AG09319 (cell line): ENCODE data around the gene GRAMD1B.

Experiments
- DNase-seq: peaks from one replicate; pipeline ENCODE4 v3.0.0-alpha.2; 2010; ENCODE audit warnings: low read depth; ENCODE audit errors: extremely low read depth
- TF ChIP-seq, protein P1 (sequence below): IDR thresholded peaks from 2 replicates; pipeline ENCODE4 v1.5.1; 2011; ENCODE audit warnings: low read depth, mild to moderate bottlenecking, inconsistent platforms, low read length, moderate library complexity

GRAMD1B gene

DNA sequence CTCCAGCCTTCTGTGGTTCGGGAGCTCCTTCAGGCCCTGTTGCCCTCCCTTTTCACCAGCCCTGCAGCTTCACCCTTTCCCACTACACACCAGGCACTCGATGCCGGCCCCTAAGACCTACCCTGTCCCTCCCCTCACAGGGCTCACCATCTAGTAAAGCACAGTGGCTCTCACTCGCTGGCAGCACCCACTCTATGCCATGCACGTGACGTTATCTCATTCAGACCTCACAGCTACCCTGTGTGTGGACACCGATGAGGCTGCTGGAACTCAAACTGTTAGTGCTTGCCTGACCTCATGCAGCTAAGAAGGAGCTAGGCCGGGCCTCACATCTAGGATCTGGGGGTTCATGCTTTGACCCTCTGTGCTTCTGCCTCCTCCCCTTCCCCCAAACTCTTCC is 178.9 kb downstream of the GRAMD1B start:
- TF ChIP-seq, protein P1, sequence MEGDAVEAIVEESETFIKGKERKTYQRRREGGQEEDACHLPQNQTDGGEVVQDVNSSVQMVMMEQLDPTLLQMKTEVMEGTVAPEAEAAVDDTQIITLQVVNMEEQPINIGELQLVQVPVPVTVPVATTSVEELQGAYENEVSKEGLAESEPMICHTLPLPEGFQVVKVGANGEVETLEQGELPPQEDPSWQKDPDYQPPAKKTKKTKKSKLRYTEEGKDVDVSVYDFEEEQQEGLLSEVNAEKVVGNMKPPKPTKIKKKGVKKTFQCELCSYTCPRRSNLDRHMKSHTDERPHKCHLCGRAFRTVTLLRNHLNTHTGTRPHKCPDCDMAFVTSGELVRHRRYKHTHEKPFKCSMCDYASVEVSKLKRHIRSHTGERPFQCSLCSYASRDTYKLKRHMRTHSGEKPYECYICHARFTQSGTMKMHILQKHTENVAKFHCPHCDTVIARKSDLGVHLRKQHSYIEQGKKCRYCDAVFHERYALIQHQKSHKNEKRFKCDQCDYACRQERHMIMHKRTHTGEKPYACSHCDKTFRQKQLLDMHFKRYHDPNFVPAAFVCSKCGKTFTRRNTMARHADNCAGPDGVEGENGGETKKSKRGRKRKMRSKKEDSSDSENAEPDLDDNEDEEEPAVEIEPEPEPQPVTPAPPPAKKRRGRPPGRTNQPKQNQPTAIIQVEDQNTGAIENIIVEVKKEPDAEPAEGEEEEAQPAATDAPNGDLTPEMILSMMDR = no peak
- DNase-seq = no peak

DNA sequence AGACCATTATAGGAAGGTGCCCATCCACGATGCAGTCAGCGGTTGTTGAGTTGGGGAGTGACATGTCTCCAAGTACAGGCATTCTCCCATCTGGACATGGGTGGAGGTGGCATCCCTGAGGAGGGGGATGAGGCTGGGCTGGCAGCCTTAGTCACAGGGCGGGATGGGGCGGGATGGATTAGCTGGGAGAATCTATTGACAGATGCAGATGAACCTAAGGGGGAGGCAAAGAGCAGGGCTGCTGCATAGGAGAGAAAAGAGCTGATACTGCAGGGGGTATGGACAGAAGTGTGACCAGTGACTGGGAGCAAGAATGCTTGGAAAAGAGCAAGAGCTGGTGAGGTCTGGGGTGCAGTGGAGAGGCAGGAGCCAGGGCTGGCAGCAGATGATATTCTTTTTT is 181.6 kb downstream of the GRAMD1B start:
- TF ChIP-seq, protein P1 = no peak
- DNase-seq = no peak

DNA sequence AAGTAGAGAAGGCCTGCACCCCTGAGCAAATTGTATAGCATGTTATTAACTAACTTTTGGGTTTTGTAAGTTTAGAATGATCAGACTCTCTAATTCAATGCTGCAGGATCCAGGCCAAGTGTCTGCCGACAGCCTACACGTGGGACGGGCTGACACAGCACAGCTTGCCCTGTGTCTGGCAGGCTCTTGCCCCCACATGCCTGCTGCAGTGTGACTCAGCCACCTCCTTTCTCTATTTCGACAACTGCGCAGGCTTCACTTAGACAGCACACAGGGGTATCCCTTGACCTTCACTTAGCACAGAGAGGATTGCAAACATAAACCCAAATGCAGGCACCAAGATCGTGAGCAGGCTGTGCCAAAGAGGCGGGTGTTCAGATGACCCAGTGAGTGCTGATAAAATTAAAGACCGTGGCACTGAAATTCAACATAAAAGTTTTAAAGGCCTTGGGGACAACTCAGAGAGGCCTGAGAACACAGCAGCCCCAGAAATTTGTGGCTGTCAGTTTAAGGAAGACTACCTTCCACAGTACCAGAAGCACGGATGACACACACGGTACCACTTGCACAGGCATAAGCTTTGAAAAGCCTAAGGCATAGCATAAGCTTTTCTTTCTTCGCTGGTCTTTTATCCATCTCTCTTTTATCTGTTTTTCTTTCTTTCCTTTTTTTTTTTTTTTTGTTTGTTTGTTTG is 186.6 kb downstream of the GRAMD1B start:
- no peak for DNase-seq

DNA sequence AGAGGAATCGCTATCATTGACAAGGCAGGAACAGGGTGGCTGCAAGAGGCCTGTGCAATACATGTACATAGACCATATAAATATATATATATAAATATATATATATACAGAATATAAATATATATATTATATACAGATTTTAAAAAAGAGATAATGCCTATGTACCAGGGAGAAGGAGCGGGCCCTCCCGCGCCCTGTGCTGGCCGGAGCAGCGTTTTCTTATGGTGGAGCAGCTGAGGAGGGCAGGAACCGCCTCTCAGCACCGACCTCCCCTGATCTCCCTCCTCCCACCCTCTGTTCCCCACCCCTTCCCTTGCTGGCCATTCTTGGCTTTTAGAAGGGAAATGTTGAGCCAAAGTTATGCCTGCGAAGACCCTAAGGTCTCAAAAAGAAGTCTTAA is 192.5 kb downstream of the GRAMD1B start:
- TF ChIP-seq, protein P1 = no peak
- no peak for DNase-seq

More for the DNA sequence above, 186.6 kb downstream of the GRAMD1B start:
- TF ChIP-seq, protein P1 = no peak

DNA sequence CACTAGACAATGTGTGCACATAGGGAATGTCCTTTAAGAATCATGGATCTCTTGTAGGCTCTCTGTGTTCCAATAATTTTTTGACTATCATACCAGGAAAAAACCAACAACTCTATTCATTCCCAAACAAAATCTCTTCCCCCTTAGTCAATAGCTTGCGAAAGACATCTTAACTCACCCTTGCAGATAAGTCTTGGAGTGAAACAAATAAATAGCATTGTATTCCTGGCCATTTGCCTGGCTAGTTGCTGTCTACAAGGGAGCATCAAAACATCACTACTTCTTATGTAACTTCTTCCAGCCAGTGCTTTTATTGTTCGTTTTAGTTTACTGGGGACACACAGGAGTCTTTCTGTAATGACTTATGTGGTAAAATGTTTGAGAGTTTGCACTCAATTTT is 194.9 kb downstream of the GRAMD1B start:
- no peak for DNase-seq
- TF ChIP-seq, protein P1 = no peak

DNA sequence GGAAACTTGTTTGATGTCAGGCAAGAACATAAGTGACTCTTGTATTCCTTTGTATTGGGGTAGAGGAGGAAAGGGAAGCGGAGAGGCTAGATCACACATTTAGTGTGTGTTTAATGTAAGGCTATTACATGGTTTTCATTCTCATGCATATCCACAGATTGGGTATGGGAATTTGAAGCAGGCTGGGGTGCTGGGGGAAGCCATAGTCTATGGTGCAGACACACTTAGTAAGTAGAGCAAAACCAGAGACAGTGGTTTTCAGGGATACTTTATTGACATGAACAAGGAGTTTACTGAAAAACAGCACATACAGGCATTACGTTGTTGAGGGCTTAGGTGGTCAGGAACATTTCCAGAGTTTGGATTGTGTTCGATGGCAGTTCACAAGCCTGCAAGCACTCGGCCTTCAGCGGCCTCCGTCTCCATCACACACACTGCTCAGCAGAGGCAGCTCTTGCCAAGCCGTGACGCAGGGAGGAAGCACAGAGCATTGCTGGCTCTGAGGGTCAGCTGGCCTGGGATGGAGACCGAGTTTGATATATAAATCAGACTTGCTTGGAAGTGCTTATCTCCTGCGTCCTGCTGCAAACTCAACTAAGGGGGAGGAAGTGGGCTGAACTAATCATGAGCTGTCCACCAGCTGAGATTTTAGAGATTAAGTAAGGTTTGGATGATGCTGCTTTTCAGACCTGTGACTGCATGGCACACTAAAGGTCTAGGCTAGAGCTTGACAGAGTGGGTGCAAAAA is 199.0 kb downstream of the GRAMD1B start:
- TF ChIP-seq, protein P1 = no peak

DNA sequence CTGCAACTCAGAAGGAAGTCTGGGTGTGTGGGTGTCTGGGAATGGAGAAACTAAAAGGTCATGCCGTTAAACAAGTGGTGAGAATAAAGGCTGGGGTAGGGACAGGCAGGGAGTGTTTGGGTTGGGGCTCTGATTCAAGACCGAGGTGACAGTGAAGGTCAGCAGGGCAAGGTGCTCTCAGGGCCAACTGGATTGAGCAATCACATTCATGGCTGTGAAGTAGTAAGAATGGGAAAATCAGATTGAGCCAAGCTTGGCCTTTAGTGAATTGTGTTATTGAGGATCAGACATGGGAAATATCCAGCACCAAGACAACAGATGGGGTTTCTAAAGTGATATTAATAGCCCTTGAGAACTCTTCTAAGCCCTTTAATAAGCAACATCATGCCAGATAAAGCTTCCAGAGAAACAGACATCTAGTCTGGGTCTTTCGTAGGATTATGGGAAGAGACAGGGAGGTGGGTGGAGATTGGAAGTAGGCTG is 200.1 kb downstream of the GRAMD1B start:
- no peak for DNase-seq
- TF ChIP-seq, protein P1 = no peak

More for the DNA sequence above, 199.0 kb downstream of the GRAMD1B start:
- DNase-seq = no peak
